ENCODE measurements around the gene MUC15.

GRCh38 chr11:26573896-26574295, 1.8 kb upstream of the MUC15 start:
- TF ChIP-seq CTCF (conservative IDR thresholded peaks at IDR 0.05 in 1 of 2, IDR thresholded peaks at IDR 0.05 in 1 of 2; ENCODE audit: low read depth in 1 of 2, low read length in 2 of 2) (no peak), EZH2 (IDR thresholded peaks at IDR 0.05; ENCODE audit: low read length, missing control alignments) (no peak)
